Kidney epithelial cell (primary cell): ENCODE measurements around the gene AATK. TPM values are rescaled to one million over a fixed set of nuclear protein-coding genes. Genes with fewer than 3 reads are reported as not detected.
"Not testable (repeated sequence)": the region's sequence is repeated elsewhere in the genome, so short reads cannot be mapped to it uniquely, and the experiment has no call there.

Experiments used
- DNase-seq: peaks from one replicate; pipeline ENCODE4 v3.0.0-alpha.2; 2010; ENCODE audit warnings: low read depth
- H3K27me3 ChIP-seq: 2 replicates; pipeline ENCODE4 v1.6.0; 2011; ENCODE audit warnings: low read length; ENCODE audit not compliant: control insufficient read depth, insufficient read depth
- H3K36me3 ChIP-seq: 2 replicates; pipeline ENCODE4 v1.5.1; 2011; ENCODE audit warnings: low read length; ENCODE audit not compliant: control insufficient read depth, insufficient read depth
- H3K4me3 ChIP-seq: 2 replicates; pipeline ENCODE4 v1.5.1; 2011; ENCODE audit warnings: low read depth, mild to moderate bottlenecking, control low read depth, low read length
- total RNA-seq: library from RNA; depleted of rRNA; stranded (reverse); fragments of >200 nt; gene quantifications from 2 replicates; pipeline ENCODE4 v1.2.3, GENCODE V29; 2015
- TF ChIP-seq, protein P1 (sequence below): IDR thresholded peaks from 2 replicates; pipeline ENCODE4 v1.5.1; 2011; ENCODE audit warnings: mild to moderate bottlenecking, moderate library complexity, low read length, control low read depth, inconsistent platforms; ENCODE audit not compliant: insufficient read depth, poor library complexity, severe bottlenecking

The AATK gene
- total RNA-seq, 1 donor from 2014 or later, result 0.33 TPM

DNA sequence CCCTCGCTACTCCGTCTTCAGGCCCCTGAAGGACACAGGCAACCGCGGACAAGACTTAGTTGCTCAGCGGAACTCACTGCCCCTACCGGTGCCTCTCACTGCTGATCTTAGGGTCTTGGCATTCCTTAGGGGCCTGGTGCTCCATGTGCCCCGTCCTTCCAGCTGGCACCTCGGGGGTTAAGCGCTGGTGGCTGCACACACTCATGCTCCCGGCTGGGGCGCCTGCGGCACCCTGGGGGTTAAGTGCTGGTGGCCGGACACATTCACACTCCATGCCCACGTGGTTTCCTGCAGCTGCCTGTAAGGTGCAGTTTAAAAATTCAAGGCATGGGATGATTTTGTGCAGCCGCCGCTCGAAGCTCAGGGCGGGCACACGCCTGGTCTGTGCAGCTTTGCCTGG lies 86.0 kb downstream of the AATK start:
- no peak for DNase-seq
- no peaks in the 10 kb centered on the region for H3K36me3 ChIP-seq
- TF ChIP-seq, protein P1, sequence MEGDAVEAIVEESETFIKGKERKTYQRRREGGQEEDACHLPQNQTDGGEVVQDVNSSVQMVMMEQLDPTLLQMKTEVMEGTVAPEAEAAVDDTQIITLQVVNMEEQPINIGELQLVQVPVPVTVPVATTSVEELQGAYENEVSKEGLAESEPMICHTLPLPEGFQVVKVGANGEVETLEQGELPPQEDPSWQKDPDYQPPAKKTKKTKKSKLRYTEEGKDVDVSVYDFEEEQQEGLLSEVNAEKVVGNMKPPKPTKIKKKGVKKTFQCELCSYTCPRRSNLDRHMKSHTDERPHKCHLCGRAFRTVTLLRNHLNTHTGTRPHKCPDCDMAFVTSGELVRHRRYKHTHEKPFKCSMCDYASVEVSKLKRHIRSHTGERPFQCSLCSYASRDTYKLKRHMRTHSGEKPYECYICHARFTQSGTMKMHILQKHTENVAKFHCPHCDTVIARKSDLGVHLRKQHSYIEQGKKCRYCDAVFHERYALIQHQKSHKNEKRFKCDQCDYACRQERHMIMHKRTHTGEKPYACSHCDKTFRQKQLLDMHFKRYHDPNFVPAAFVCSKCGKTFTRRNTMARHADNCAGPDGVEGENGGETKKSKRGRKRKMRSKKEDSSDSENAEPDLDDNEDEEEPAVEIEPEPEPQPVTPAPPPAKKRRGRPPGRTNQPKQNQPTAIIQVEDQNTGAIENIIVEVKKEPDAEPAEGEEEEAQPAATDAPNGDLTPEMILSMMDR, result no peak
- H3K27me3 ChIP-seq, result no peaks in the 10 kb centered on the region
- H3K4me3 ChIP-seq, result no peak overlapping the region

DNA sequence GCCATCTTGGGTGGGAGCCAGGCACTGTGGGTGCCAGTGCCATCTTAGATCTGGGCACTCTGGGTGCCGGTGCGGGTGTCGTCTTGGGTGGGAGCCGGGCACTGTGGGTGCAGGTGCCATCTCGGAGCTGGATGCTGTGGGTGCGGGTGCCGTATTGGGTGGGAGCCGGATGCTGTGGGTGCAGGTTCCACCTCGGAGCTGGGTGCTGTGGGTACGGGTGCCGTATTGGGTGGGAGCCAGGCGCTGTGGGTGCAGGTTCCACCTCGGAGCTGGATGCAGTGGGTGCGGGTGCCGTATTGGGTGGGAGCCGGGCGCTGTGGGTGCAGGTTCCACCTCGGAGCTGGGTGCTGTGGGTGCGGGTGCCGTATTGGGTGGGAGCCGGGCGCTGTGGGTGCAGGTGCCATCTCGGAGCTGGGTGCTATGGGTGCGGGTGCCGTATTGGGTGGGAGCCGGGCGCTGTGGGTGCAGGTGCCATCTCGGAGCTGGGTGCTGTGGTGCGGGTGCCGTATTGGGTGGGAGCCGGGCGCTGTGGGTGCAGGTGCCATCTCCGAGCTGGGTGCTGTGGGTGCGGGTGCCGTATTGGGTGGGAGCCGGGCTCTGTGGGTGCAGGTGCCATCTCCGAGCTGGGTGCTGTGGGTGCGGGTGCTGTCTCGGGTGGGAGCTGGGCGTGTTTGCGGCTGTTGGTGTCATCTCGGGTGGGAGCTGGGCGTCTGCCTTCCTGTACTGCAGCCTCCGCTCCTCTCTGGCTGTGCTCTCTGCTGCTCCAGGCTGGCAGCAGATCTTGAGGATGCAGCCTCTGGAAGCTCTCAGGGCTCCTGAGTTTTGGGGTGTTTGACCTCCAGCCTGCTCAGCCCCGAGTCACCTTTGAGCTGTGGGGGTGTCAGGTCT lies 87.8 kb downstream of the AATK start:
- H3K4me3 ChIP-seq, H3K36me3 ChIP-seq, DNase-seq, H3K27me3 ChIP-seq: not testable (repeated sequence)

DNA sequence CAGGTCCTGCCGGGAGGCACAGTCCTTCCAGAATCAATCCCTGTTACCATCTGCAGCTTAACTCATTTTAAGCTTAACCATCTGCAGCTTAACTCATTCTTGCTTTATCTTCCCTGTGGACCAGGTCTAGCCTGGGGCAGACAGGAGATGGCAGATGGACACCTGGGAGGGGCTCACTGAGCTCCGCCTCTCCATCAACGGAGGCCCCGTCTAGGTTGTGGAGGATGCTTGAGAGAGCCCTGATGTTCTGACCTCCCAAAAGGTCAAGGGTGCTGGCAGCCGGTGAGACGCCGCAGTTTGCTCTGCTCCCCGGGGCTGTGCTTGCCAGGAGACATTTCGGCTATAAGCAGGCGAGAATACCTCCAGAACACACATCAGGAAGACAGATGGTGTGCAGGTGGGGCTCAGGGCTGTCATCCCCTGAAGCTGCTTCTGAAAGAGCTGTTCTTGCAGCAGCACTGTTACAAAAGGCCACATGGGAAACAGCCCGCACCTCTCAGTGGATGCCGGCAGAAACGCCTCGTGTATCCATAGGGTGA lies 89.8 kb downstream of the AATK start:
- Histone ChIP-seq H3K4me3 (no peak overlapping the region), H3K27me3 (no peaks in the 10 kb centered on the region), H3K36me3 (no peaks in the 10 kb centered on the region)
- TF ChIP-seq, protein P1, result no peak
- no peak for DNase-seq

DNA sequence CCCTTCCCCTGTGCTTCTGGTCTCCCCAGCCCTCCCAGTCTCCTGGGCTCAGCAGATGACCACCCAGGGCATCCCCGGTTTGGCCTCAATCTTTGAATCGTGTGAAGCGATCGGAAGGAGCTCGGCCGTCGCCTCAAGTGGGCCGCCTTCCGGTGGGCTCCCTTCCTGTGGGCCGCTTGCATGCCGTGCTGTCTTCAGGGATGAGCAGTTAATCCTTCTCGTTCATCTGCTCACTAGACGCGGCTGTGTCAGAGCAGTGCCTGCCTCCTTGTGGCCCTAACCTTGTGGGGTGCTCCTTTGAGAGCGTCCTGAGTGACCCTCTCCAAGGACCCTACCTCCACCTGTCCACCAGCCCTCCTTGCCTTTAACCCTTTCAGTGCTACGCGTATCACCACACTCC lies 90.7 kb downstream of the AATK start:
- TF ChIP-seq, protein P1, result no peak
- DNase-seq, result no peak
- Histone ChIP-seq H3K4me3 (no peak overlapping the region), H3K36me3 (no peaks in the 10 kb centered on the region), H3K27me3 (no peaks in the 10 kb centered on the region)

DNA sequence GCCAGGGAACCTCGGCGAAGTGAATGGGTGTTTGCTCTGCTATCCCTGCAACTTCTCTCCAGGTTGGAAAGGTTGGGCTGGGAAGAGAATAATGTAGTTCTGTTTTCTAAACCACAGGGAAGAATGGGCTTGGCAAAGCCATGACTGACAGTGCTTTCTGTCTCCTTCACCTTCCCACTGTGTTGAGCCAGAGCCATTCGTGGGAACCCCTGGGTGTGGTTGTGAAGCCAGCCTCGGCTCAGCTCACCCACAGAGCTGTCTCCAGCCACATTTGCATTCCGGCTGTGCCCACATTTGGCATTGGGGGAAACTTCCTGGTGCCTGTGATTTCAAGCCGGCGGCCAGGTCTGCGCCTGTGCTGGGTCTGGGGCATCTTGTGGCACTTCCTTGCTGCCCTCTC lies 91.1 kb downstream of the AATK start:
- no peak for DNase-seq
- Histone ChIP-seq H3K4me3 (no peak overlapping the region), H3K36me3 (no peaks in the 10 kb centered on the region), H3K27me3 (no peaks in the 10 kb centered on the region)
- TF ChIP-seq, protein P1, result no peak

DNA sequence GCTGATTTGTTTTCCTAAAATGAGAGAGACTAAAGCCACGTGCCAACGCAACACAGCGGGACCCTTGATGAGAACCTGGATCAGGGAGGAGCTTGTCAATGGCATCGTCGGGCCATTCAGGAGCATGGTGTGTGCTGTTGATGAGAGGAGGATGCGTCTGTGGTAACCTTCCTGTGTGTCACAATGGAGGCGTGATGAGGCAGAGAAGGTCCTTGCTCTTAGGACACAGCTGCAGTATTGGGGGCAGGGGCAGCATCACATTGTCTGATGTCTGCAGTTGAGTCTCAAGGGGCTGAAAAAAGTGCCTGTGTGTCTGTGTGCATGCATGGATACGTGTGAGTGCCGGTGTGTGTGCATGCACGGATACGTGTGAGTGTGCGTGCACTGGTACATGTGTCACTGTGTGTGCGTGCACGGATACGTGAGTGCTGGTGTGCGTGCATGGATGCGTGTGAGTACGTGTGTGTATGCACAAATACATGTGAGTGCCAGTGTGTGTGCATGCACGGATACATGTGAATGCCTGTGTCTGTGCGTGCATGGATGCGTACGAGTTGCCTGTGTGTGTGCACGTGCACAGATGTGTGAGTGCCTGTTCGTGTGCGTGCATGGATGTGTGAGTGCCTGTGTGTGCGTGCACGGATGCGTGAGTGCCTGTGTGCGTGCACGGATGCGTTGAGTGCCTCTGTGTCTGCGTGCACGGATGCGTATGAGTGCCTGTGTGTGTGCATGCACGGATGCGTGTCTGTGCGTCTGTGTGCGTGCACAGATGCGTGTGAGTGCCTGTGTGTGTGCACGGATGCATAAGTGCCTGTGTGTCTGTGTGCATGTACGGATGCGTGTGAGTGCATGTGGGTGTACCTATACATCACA lies 91.8 kb downstream of the AATK start:
- DNase-seq, result no peak
- TF ChIP-seq, protein P1, result no peak
- Histone ChIP-seq H3K4me3 (no peak overlapping the region), H3K27me3 (no peaks in the 10 kb centered on the region), H3K36me3 (no peaks in the 10 kb centered on the region)
